Measurements from ENCODE around the gene CHD6.

CHD6 gene

DNA sequence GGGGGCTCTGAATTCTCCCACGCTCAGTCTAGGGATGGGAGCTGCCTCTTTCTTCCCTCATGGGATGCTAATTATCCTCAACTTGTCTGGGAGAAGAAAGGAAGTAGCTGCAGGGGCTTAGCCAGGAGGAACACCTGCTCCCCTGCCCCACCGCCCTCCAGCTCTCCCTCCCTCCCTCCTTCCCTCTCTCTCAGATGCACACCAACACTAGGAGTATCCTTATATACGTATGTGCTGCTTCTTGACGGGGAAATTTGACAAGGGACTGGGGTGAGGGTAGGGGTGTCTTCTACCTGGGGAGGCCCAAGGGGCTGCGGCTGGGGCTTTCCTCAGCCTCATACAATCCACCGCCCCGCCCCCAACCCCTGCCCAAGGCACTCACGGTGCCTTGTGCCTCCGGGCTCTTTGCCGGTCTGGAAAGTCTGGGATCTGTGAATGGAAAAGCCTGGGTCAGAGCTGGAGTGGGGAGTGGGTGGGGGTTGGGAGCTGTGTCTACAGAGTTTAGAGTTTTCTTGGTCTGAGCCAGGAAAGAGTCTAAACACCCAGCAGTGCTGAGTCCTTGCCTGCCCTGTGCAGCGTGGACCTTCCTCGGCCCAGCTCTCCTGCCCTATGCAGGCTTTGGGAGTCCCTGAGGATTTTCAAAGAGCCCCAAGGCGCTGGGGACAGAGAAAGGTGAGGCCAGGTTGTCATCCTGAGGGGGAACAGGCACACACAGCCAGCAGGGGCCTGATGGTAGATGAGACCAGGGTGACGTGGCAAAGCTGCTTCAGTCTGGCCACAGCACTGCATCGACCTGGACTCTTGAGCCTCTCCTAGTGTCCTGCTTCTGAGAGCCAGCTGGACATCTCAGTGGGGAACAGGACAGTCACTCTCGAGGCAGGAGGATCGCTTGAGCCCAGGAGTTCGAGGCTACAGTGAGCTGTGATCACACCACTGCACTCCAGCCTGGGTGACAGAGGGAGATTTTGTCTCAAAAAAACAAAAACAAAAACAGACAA is 222.2 kb downstream of the CHD6 start:
- Mint-ChIP-seq H3K4me1 (ENCODE audit: low read depth) (no peaks in the 10 kb centered on the region), H3K4me3 (no peak overlapping the region), H3K27me3 (no peaks in the 10 kb centered on the region), H3K27ac (no peak overlapping the region), H3K36me3 (ENCODE audit: low read depth) (no peaks in the 10 kb centered on the region), H3K9me3 (no peaks in the 10 kb centered on the region)

- H3K27me3 Mint-ChIP-seq: no peaks in the 10 kb centered on the region
- no peaks in the 10 kb centered on the region for H3K36me3 Mint-ChIP-seq (ENCODE audit: low read depth)
- H3K27ac Mint-ChIP-seq: no peak overlapping the region
- H3K4me3 Mint-ChIP-seq: no peak overlapping the region
- no peaks in the 10 kb centered on the region for H3K4me1 Mint-ChIP-seq (ENCODE audit: low read depth)
- H3K9me3 Mint-ChIP-seq: no peaks in the 10 kb centered on the region
These were observed 223.1 kb downstream of the CHD6 start for GRCh38 chr20:41394931-41395666.

GRCh38 chr20:41394081-41394480 is 224.1 kb downstream of the CHD6 start:
- H3K36me3 Mint-ChIP-seq (ENCODE audit: low read depth): no peaks in the 10 kb centered on the region
- H3K27me3 Mint-ChIP-seq: no peaks in the 10 kb centered on the region
- no peaks in the 10 kb centered on the region for H3K9me3 Mint-ChIP-seq
- no peak overlapping the region for H3K27ac Mint-ChIP-seq
- H3K4me3 Mint-ChIP-seq: no peak overlapping the region
- no peaks in the 10 kb centered on the region for H3K4me1 Mint-ChIP-seq (ENCODE audit: low read depth)

GRCh38 chr20:41393705-41394066 is 224.5 kb downstream of the CHD6 start:
- no peaks in the 10 kb centered on the region for H3K4me1 Mint-ChIP-seq (ENCODE audit: low read depth)
- no peaks in the 10 kb centered on the region for H3K36me3 Mint-ChIP-seq (ENCODE audit: low read depth)
- no peaks in the 10 kb centered on the region for H3K9me3 Mint-ChIP-seq
- H3K27me3 Mint-ChIP-seq: no peaks in the 10 kb centered on the region
- no peak overlapping the region for H3K27ac Mint-ChIP-seq
- no peak overlapping the region for H3K4me3 Mint-ChIP-seq

DNA sequence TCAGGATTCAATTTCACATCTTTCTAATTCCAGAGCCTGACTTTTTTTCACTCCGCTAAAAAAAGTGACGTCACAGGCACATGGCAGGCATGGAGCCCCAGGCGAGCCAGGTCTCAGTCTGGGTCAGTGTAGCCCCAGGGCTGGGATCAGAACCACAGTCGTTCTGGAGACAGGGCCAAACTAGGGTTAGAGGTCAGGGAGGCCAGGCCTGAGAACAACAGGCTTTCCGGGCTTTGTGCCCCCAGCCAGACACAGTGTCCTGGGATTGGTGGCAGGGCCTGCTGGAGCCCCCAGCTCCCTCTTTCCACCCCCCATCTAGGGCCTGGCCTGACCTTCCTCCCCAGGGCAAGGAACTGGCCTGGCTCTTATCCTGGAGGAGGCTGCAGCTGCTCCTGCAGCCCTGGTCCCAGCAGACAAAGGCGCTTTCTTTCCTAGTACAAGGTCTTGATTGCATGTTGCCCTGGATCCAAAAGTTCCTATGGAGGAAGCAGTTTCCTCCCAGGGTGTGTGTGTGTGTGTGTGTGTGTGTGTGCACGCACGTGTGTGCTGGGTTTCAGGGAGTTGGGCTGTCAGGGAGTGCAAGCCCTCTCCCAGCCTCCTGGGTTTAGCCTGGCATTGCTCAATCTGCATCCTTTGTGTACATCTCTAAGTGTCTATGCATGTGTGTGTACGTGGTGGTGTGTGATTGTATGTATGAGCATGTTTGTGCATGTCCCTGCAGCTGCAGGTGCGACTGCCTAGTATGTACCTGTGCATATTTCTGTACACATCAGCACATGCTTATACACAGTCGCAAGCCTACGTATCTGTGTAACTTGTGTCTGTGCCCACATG is 225.1 kb downstream of the CHD6 start:
- H3K4me1 Mint-ChIP-seq (ENCODE audit: low read depth): no peaks in the 10 kb centered on the region
- no peaks in the 10 kb centered on the region for H3K36me3 Mint-ChIP-seq (ENCODE audit: low read depth)
- H3K4me3 Mint-ChIP-seq: no peak overlapping the region
- no peak overlapping the region for H3K27ac Mint-ChIP-seq
- H3K27me3 Mint-ChIP-seq: no peaks in the 10 kb centered on the region
- no peaks in the 10 kb centered on the region for H3K9me3 Mint-ChIP-seq

GRCh38 chr20:41392295-41392694 is 225.9 kb downstream of the CHD6 start:
- H3K36me3 Mint-ChIP-seq (ENCODE audit: low read depth): no peaks in the 10 kb centered on the region
- H3K27me3 Mint-ChIP-seq: no peaks in the 10 kb centered on the region
- H3K9me3 Mint-ChIP-seq: no peaks in the 10 kb centered on the region
- no peak overlapping the region for H3K27ac Mint-ChIP-seq
- no peaks in the 10 kb centered on the region for H3K4me1 Mint-ChIP-seq (ENCODE audit: low read depth)
- H3K4me3 Mint-ChIP-seq: no peak overlapping the region

GRCh38 chr20:41391587-41392001 is 226.6 kb downstream of the CHD6 start:
- Mint-ChIP-seq H3K9me3 (no peaks in the 10 kb centered on the region), H3K4me1 (ENCODE audit: low read depth) (no peaks in the 10 kb centered on the region), H3K4me3 (no peak overlapping the region), H3K36me3 (ENCODE audit: low read depth) (no peaks in the 10 kb centered on the region), H3K27ac (no peak overlapping the region), H3K27me3 (no peaks in the 10 kb centered on the region)

GRCh38 chr20:41390889-41391288 is 227.3 kb downstream of the CHD6 start:
- Mint-ChIP-seq H3K36me3 (ENCODE audit: low read depth) (no peaks in the 10 kb centered on the region), H3K4me1 (ENCODE audit: low read depth) (no peaks in the 10 kb centered on the region), H3K27ac (no peak overlapping the region), H3K27me3 (no peaks in the 10 kb centered on the region), H3K4me3 (no peak overlapping the region), H3K9me3 (no peaks in the 10 kb centered on the region)

DNA sequence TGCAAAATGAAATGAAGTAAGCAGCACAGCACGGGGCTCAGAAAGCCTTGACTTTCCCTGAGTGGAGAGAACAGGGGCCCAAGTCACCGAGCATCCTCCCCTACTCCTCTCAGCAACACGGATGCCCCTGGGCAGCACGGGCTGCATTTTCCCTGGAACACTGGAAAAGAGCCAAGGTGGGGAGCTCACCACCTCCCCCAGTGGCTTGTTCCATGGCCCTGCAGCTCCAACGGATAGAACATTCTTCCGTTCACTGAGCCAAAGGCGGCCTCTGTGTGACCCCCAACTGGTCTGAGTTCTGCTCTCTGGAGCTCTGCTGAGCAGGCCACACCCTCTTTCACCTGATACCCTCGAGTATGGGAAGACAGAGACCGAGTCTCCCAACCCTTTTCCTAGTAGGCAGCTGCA is 230.7 kb downstream of the CHD6 start:
- H3K4me1 Mint-ChIP-seq (ENCODE audit: low read depth): no peaks in the 10 kb centered on the region

DNA sequence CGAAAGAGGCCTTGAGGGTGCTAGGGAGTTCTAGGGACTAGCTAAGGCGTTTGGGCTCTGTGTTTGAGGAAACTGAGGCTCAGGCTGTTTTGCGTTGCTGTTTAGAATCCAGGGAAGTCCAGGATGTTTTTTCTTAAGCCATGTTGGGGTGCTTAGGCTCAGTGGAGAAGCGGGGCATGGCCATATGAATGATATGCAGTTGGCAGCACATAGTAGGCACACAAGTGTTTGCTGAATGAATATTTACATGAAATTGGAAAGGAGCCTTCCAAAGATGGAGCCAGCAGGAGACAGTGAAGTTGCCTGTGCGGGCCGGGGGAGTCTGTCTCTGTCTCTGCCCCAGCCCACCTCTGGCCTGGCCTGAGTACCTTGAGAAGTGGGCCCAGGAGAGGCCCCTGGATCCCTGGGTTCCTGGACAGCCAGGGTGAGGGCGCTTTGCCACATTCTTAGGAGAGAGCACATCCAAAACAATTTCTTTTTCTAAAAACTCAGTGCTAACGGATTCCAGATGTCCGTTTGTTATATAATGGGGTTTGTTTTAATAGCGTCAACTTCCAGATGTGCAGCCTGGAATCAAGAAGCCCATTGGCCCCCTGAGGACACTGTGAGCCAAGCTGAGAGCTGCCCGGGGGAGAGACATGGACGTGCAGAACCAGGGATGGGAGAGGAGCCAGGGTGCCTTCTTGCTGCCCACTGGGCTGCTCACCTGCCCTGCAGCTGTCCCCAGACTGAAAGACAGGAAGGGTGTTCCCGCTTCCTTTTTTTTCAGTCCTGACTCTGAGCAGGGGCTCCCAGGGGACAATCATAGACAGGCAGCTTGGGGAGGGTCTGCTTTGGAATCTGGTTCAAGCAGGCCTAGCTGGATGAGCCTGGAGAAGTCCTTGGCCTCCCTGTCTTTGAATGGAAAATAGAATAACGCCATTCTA is 231.4 kb downstream of the CHD6 start:
- Mint-ChIP-seq H3K4me1 (ENCODE audit: low read depth) (no peaks in the 10 kb centered on the region), H3K9me3 (no peaks in the 10 kb centered on the region), H3K4me3 (no peak overlapping the region), H3K27ac (no peak overlapping the region), H3K27me3 (peaks cover 4% of the 10 kb centered on the region), H3K36me3 (ENCODE audit: low read depth) (no peaks in the 10 kb centered on the region)

More for the DNA sequence above, 230.7 kb downstream of the CHD6 start:
- peaks cover 4% of the 10 kb centered on the region for H3K27me3 Mint-ChIP-seq
- no peak overlapping the region for H3K4me3 Mint-ChIP-seq
- no peaks in the 10 kb centered on the region for H3K9me3 Mint-ChIP-seq
- no peaks in the 10 kb centered on the region for H3K36me3 Mint-ChIP-seq (ENCODE audit: low read depth)
- H3K27ac Mint-ChIP-seq: no peak overlapping the region

- H3K9me3 Mint-ChIP-seq: no peaks in the 10 kb centered on the region
- no peak overlapping the region for H3K27ac Mint-ChIP-seq
- no peaks in the 10 kb centered on the region for H3K36me3 Mint-ChIP-seq (ENCODE audit: low read depth)
- H3K4me1 Mint-ChIP-seq (ENCODE audit: low read depth): no peaks in the 10 kb centered on the region
- peaks cover 16% of the 10 kb centered on the region for H3K27me3 Mint-ChIP-seq
- no peak overlapping the region for H3K4me3 Mint-ChIP-seq
These were observed 235.3 kb downstream of the CHD6 start for GRCh38 chr20:41382791-41383305.

DNA sequence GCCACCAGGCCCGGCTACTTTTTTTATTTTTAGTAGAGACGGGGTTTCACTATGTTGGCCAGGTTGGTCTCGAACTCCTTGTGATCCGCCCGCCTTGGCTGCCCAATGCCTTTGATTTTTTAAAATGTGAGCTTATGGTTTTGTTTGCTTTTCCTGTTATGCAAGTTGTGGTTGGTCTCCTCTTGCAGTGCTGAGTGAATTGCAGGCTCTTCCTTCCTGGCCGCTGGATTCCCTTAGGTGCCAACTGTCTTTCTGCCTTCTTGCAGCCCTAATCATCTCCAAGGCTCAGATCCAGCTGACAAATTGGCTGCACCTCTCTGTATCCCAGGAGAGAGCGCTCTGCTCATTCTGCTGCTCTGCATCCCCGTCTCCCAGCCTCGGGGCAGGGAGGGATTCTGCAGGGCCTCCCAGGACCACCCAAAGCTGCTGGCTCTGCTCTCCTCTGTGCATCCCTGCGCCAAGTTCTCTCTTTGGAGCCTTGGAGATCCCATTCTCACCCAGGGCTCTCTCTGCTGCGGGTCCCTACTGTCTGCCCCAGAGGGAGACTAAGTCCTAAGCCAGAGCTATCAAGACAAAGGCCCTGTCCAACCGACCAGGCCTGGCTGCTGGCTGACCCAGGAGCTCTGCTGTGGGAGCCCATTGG is 237.5 kb downstream of the CHD6 start:
- Mint-ChIP-seq H3K27me3 (peaks cover 35% of the 10 kb centered on the region), H3K9me3 (no peaks in the 10 kb centered on the region), H3K4me3 (no peak overlapping the region), H3K27ac (no peak overlapping the region), H3K4me1 (ENCODE audit: low read depth) (no peaks in the 10 kb centered on the region), H3K36me3 (ENCODE audit: low read depth) (no peaks in the 10 kb centered on the region)

DNA sequence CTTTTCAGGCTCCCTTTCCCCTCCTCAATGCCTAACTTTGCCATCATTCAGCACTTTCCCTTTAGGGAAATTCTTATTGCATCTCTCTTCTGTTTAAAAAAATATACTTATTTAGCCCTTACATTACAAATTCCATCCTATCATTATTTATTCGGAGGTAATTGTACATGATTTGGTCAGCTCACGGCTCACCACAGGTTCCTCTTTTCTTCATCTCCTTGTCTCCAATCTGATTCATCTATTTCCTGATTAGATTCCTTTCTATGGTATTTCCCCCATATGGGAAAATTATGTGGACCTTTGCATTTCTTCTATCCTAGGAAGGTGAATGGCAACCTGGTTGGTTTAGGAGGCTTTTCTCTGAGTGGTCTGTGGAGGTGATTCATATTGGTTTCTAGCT is 238.6 kb downstream of the CHD6 start:
- Mint-ChIP-seq H3K9me3 (no peaks in the 10 kb centered on the region), H3K27ac (no peak overlapping the region), H3K27me3 (peaks cover 38% of the 10 kb centered on the region), H3K4me3 (no peak overlapping the region), H3K36me3 (ENCODE audit: low read depth) (no peaks in the 10 kb centered on the region), H3K4me1 (ENCODE audit: low read depth) (no peaks in the 10 kb centered on the region)

Measured in stimulated activated naive CD8-positive, alpha-beta T cell treated with anti-CD3 and anti-CD28 coated beads, Interleukin-15, Interleukin-2, amounts not matched to agents 100 ng/mL and 50 ng/mL, for 24 hours (primary cell).